NCI-H446 treated with DMSO at 0.1 percent for 48 hours (cell line): ENCODE measurements around the gene PNMA6F.
"Not testable (repeated sequence)": the region's sequence is repeated elsewhere in the genome, so short reads cannot be mapped to it uniquely, and the experiment has no call there.

Experiments
- DNase-seq: peaks from one replicate; lab custom pipeline; 2025; lab: John Stamatoyannopoulos, UW

The PNMA6F gene

GRCh38 chrX:153334654-153335295, 13.2 kb upstream of the PNMA6F start:
- no peak for DNase-seq

GRCh38 chrX:153333821-153334653, 12.5 kb upstream of the PNMA6F start, which contains the start of gene ZNF275:
Gene ZNF275, plus strand, starts transcription at chrX:153334153. Its CDS starts 2,527 bp downstream, at chrX:153336680.
- peak; percentile 20 for DNase-seq

GRCh38 chrX:153333266-153333665, 11.7 kb upstream of the PNMA6F start:
- no peak for DNase-seq

GRCh38 chrX:153327561-153327960, 6.0 kb upstream of the PNMA6F start:
- DNase-seq: no peak

GRCh38 chrX:153320555-153321184, 897 bp downstream of the PNMA6F start:
- DNase-seq: no peak

GRCh38 chrX:153320047-153320443, 1.5 kb downstream of the PNMA6F start:
- DNase-seq: not testable (repeated sequence)

GRCh38 chrX:153319295-153320046, 2.1 kb downstream of the PNMA6F start:
- DNase-seq: no peak

- no peak for DNase-seq
Observed at GRCh38 chrX:153318811-153319210, 2.8 kb downstream of the PNMA6F start.

GRCh38 chrX:153317996-153318722, 3.4 kb downstream of the PNMA6F start:
- DNase-seq: no peak

- no peak for DNase-seq
Observed at GRCh38 chrX:153317306-153317705, 4.3 kb downstream of the PNMA6F start.

- no peak for DNase-seq
Observed at GRCh38 chrX:153312842-153313241, 8.7 kb downstream of the PNMA6F start.

GRCh38 chrX:153312041-153312440, 9.5 kb downstream of the PNMA6F start:
- DNase-seq: no peak

GRCh38 chrX:153310901-153311300, 10.7 kb downstream of the PNMA6F start:
- no peak for DNase-seq

- DNase-seq: no peak
Observed at GRCh38 chrX:153307276-153308178, 14.0 kb downstream of the PNMA6F start.

- no peak for DNase-seq
Observed at GRCh38 chrX:153306527-153307115, 14.9 kb downstream of the PNMA6F start.

GRCh38 chrX:153305972-153306371, 15.6 kb downstream of the PNMA6F start:
- DNase-seq: no peak

- no peak for DNase-seq
Observed at GRCh38 chrX:153304988-153305736, 16.4 kb downstream of the PNMA6F start.

GRCh38 chrX:153303276-153304262, 18.0 kb downstream of the PNMA6F start:
- DNase-seq: no peak
